ENCODE measurements around the gene ACTBL2. TPM values are rescaled to one million over a fixed set of nuclear protein-coding genes. Genes with fewer than 3 reads are reported as not detected.
A peak's percentile ranks its signal among the peaks of the same experiment; 100 is the strongest.

The ACTBL2 gene
- total RNA-seq, 1 experiment from 2014 or later, result 0.13 TPM

GRCh38 chr5:57458443-57458842 is 24.2 kb downstream of the ACTBL2 start:
- in situ Hi-C loops (cut with HindIII; ENCODE audit: low pct_unique_long_range_greater_than_20kb, low sequenced_read_pairs), result no loop called here
- no peak for DNase-seq (ENCODE audit: low read depth, low spot score)

- in situ Hi-C loops (cut with HindIII; ENCODE audit: low pct_unique_long_range_greater_than_20kb, low sequenced_read_pairs), result no loop called here
- DNase-seq (ENCODE audit: low read depth, low spot score), result peak; percentile 81
These were observed 26.0 kb downstream of the ACTBL2 start for GRCh38 chr5:57456531-57457135.

- DNase-seq (ENCODE audit: low read depth, low spot score), result peak; percentile 99
- in situ Hi-C loops (cut with HindIII; ENCODE audit: low pct_unique_long_range_greater_than_20kb, low sequenced_read_pairs), result no loop called here
These were observed 26.8 kb downstream of the ACTBL2 start for GRCh38 chr5:57455511-57456455.

GRCh38 chr5:57454896-57455295 is 27.7 kb downstream of the ACTBL2 start:
- no peak for DNase-seq (ENCODE audit: low read depth, low spot score)
- in situ Hi-C loops (cut with HindIII; ENCODE audit: low pct_unique_long_range_greater_than_20kb, low sequenced_read_pairs), result no loop called here

- in situ Hi-C loops (cut with HindIII; ENCODE audit: low pct_unique_long_range_greater_than_20kb, low sequenced_read_pairs), result no loop called here
- no peak for DNase-seq (ENCODE audit: low read depth, low spot score)
These were observed 28.9 kb downstream of the ACTBL2 start for GRCh38 chr5:57453728-57454127.

- in situ Hi-C loops (cut with HindIII; ENCODE audit: low pct_unique_long_range_greater_than_20kb, low sequenced_read_pairs), result no loop called here
- no peak for DNase-seq (ENCODE audit: low read depth, low spot score)
These were observed 29.7 kb downstream of the ACTBL2 start for GRCh38 chr5:57452885-57453284.

- in situ Hi-C loops (cut with HindIII; ENCODE audit: low pct_unique_long_range_greater_than_20kb, low sequenced_read_pairs), result no loop called here
- DNase-seq (ENCODE audit: low read depth, low spot score), result no peak
These were observed 31.4 kb downstream of the ACTBL2 start for GRCh38 chr5:57450991-57451876.

- in situ Hi-C loops (cut with HindIII; ENCODE audit: low pct_unique_long_range_greater_than_20kb, low sequenced_read_pairs), result loop anchor here (10.0 kb wide), 1 partner anchor 46 kb away; no protein-coding TSS in a partner anchor
- DNase-seq (ENCODE audit: low read depth, low spot score), result peak; percentile 96
These were observed 33.9 kb downstream of the ACTBL2 start for GRCh38 chr5:57448751-57449150.

GRCh38 chr5:57448287-57448686 is 34.3 kb downstream of the ACTBL2 start:
- DNase-seq (ENCODE audit: low read depth, low spot score), result peak; percentile 61
- in situ Hi-C loops (cut with HindIII; ENCODE audit: low pct_unique_long_range_greater_than_20kb, low sequenced_read_pairs), result loop anchor here (10.0 kb wide), 1 partner anchor 47 kb away; no protein-coding TSS in a partner anchor

GRCh38 chr5:57447658-57448057 is 35.0 kb downstream of the ACTBL2 start:
- DNase-seq (ENCODE audit: low read depth, low spot score), result no peak
- in situ Hi-C loops (cut with HindIII; ENCODE audit: low pct_unique_long_range_greater_than_20kb, low sequenced_read_pairs), result loop anchor here (10.0 kb wide), 1 partner anchor 47 kb away; no protein-coding TSS in a partner anchor

GRCh38 chr5:57446966-57447365 is 35.6 kb downstream of the ACTBL2 start:
- in situ Hi-C loops (cut with HindIII; ENCODE audit: low pct_unique_long_range_greater_than_20kb, low sequenced_read_pairs), result loop anchor here (10.0 kb wide), 1 partner anchor 48 kb away; no protein-coding TSS in a partner anchor
- DNase-seq (ENCODE audit: low read depth, low spot score), result no peak

GRCh38 chr5:57445705-57446037 is 36.9 kb downstream of the ACTBL2 start:
- no peak for DNase-seq (ENCODE audit: low read depth, low spot score)
- in situ Hi-C loops (cut with HindIII; ENCODE audit: low pct_unique_long_range_greater_than_20kb, low sequenced_read_pairs), result loop anchor here (10.0 kb wide), 1 partner anchor 49 kb away; no protein-coding TSS in a partner anchor

- no peak for DNase-seq (ENCODE audit: low read depth, low spot score)
- in situ Hi-C loops (cut with HindIII; ENCODE audit: low pct_unique_long_range_greater_than_20kb, low sequenced_read_pairs), result loop anchor here (10.0 kb wide), 1 partner anchor 50 kb away; no protein-coding TSS in a partner anchor
These were observed 37.5 kb downstream of the ACTBL2 start for GRCh38 chr5:57445006-57445704.

- in situ Hi-C loops (cut with HindIII; ENCODE audit: low pct_unique_long_range_greater_than_20kb, low sequenced_read_pairs), result loop anchor here (10.0 kb wide), 1 partner anchor 53 kb away; no protein-coding TSS in a partner anchor
These were observed 40.4 kb downstream of the ACTBL2 start for GRCh38 chr5:57442080-57442839.

GRCh38 chr5:57441557-57441956 is 41.1 kb downstream of the ACTBL2 start:
- in situ Hi-C loops (cut with HindIII; ENCODE audit: low pct_unique_long_range_greater_than_20kb, low sequenced_read_pairs), result loop anchor here (10.0 kb wide), 1 partner anchor 53 kb away; no protein-coding TSS in a partner anchor
- DNase-seq (ENCODE audit: low read depth, low spot score), result peak; percentile 81

More at GRCh38 chr5:57442080-57442839, 40.4 kb downstream of the ACTBL2 start:
- DNase-seq (ENCODE audit: low read depth, low spot score), result peak; percentile 99

GRCh38 chr5:57439601-57440000 is 43.0 kb downstream of the ACTBL2 start:
- in situ Hi-C loops (cut with HindIII; ENCODE audit: low pct_unique_long_range_greater_than_20kb, low sequenced_read_pairs), result no loop called here
- DNase-seq (ENCODE audit: low read depth, low spot score), result no peak
